HG02884 (cell line): ENCODE results near the gene SIGLEC1.

Experiments used
- ATAC-seq: cut with Tn5 transposase; IDR thresholded peaks from one replicate; pipeline ENCODE4 v1.9.1; 2021; ENCODE audit warnings: mild to moderate bottlenecking, moderate library complexity; ENCODE audit not compliant: unreplicated experiment

SIGLEC1 gene

GRCh38 chr20:3712279-3712873 lies at the start of gene SIGLEC1:
Gene SIGLEC1 (minus strand): TSS chr20:3712600. CDS start chr20:3707128, 5,472 bp downstream.
- no peak for ATAC-seq

DNA sequence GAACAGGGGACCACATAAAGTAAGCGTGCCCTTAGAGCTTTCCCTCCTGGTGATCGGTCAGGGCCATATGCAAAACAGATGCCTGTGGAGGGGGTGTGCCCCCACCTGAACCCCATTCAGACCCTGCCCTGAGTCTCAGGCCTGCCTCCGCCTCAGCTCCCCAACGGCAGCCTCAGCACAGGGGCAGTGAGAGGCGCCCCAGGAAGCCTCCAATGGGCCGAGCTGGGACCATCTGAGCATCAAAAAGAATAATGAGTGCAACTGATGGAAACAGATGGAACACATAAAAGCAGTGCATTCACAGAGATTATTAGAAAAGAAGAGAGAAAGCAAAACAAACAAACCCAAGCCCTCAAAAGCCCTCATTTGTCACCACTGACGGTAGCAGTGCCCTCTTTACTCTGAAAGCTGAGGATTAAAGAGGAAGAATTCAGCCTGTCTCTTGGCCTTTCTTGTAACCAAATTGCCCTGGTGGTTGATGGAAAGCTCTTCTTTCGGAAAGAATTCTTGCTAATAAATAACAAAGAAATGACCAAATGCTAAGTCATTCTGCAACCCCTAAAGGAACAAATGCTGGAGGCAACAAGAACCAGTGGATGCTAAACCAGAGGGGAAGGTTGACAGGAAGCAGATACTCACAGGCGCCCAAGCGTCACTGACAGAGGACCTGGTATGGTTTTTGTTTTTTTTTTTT lies 48.4 kb upstream of the SIGLEC1 start:
- no peak for ATAC-seq

DNA sequence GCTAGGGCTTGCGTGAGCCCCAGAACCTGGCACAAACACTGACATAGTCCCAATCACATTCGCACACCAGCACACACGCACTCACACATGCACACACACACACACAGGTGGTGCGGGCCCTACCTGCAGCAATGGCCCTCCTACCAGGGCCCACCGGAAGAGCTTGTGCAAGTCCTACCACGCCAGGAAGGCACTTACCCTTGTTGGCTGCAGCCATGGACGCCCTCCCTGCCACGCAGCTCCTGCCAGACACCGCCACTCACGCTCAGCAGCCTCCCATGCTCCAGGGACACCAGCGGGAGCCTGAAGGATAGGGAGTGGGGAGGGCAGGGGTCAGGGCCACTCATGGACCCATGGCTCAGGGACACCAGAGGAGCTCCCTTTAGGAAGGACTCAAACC lies 47.5 kb upstream of the SIGLEC1 start:
- ATAC-seq = no peak

DNA sequence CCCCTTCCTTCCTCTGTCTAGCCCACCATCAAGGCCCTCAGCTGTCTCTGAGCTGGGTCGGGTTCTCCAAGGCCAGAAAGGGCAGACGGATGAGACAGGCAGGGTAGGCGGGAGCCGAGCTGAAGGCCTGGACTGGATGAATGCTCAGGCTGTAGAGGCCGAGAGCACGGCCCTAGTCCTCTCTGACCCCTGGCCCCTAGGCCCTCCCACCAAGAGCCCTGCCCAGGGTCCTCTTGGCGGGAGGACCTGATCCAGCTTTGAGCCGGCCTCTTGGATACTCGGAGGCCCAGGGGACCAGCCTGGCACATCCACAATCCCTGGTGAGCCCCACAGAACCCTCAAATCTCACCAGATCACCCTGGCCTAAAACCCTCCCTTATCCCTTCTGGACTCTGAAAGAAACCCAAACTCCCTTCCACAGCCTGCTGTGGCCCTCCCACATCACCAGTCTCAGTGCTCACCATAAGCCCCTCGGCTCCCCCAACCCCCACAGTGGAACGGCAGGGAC lies 47.0 kb upstream of the SIGLEC1 start:
- no peak for ATAC-seq

DNA sequence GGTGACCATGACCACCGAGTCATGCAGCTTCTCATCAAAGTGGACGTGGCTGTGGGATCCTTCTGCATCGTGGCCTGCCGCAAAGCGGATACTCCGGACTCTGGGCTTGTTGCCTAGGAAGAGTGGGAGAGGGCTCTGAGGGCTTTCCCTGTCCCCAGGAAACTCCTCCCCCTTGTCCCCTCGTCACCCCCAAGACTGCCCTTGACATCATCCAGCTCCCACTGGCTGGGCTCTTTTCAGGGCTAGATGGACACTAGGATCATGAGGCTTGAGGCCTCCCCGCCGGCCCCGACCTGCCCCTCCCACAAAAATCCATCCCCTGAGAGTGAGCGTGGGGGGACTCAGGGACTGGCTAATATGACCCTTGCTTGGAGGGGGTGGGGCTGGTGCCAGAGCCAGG lies 46.2 kb upstream of the SIGLEC1 start:
- no peak for ATAC-seq

- no peak for ATAC-seq
Observed at GRCh38 chr20:3757268-3757667, 44.9 kb upstream of the SIGLEC1 start.

DNA sequence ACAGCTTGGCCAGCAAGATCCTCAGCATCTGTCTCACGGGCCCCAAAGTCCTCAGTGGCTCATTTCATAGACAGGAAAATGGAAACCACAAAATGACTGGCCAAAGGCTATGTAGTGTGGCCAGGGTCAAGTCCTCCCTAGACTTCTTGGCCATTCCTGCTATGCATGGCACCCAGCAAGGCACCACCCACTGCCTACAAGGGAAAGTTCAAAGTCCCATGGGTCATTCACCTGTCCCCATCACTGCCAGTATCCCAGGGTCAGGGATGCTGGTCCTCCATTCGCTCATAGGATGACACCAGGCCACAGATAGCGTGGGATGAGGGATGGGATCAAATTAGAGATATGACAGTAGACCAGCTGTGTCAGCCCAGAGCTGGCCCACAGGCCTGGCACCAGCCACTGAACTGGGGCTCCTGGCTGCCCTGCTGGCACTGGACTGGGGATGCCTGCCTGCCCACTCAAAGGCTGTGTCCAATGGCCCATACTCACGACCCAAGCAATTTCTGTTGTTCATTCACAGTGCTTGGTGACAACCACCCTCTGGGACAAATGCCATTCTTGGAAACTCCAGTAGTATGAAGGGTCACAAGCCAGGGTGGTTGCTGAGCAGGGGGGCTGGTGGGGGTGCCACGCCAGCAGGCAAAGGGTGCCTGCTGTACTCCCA lies 43.5 kb upstream of the SIGLEC1 start:
- ATAC-seq = no peak

GRCh38 chr20:3755269-3755668 lies 42.9 kb upstream of the SIGLEC1 start:
- ATAC-seq = no peak

DNA sequence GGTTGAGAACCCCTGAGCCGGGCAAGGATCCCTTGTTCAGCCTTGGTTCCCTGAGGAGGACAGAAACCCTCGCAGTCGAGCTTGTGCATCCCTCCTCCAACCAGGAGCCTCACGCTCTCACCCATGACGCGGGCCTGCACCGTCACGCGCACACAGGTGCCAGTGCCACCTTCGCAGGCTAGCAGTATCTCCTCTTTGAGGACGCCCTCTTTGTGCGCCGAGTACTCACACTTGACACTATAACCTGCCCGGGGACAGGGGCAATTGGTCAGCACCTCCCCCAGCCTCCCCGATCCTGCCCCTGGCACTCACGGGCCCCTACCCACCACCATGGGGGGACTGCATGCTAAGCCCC lies 41.9 kb upstream of the SIGLEC1 start:
- no peak for ATAC-seq

DNA sequence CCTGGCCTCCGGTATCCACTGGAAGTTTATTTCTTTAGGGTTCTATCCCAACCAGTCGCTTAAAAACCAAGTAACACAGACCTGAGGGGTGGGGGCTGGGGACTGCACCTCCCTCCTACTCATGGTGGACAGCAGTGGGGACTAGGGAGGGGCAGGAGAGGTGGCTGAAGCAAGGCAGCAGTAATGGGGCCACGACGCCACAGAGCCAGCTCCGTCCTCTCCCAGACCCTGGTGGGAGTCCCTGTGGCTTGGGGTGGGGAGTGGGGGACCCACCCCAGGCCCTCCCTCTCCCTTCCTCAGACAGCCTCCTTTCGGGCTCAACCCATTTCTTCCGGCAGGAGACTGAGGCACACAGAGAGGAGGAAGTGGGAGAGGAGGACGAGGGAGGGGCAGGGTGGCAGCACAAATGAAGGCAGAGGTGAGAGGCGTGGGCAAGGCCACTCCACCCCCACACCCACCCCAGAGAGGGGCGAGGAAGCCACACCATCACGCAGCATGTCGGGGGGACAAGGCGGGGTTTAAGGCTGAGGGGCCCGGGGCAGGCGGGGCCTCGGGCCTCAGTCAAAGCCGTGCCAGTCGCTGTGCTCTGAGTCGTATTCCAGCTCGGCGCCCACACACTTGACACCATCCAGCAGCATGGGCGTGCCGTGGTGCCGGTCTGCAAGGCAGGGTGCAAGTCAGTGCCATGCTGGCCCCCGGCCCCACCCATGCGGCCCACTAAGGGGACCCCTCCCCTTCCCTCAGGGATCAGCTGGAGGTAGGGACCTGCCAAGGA lies 41.3 kb upstream of the SIGLEC1 start:
- no peak for ATAC-seq

GRCh38 chr20:3753098-3753497 lies 40.7 kb upstream of the SIGLEC1 start:
- ATAC-seq = no peak

- no peak for ATAC-seq
Observed at GRCh38 chr20:3752386-3752759, 40.0 kb upstream of the SIGLEC1 start.

DNA sequence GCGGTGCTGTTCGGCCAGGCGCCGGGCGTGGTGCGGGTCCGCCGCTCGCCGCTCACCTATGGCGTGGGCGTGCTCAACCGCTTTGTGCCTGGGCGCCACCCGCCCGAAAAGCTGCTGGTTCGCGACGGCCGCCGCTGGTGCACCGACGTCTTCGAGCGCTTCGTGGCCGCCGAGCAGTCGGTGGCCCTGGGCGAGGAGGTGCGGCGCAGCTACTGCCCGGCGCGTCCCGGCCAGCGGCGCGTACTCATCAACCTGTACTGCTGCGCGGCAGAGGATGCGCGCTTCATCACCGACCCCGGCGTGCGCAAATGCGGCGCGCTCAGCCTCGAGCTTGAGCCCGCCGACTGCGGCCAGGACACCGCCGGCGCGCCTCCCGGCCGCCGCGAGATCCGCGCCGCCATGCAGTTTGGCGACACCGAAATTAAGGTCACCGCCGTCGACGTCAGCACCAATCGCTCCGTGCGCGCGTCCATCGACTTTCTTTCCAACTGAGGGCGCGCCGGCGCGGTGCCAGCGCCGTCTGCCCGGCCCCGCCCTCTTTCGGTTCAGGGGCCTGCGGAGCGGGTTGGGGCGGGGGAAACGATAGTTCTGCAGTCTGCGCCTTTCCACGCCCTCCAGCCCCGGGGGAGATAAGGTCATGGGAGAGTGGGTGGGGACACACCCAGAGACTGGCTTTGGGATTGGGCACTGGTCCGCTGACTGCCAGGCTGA lies 39.4 kb upstream of the SIGLEC1 start:
- ATAC-seq = no peak

DNA sequence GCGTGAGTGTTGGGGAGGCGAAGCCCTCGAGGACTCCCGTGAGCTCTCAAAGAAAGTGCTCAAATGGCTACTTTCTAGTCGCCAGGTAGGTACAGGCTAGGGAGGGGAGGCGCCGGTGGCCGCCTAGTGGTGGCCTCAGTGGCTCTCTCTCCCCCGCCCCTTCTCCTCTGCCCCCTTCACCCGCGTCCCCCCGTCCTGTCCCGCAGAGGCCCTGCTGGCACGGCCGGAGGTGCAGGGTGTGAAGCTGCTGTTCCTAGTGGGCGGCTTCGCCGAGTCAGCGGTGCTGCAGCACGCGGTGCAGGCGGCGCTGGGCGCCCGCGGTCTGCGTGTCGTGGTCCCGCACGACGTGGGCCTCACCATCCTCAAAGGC lies 38.9 kb upstream of the SIGLEC1 start:
- ATAC-seq = no peak

- no peak for ATAC-seq
Observed at GRCh38 chr20:3749689-3750531, 37.5 kb upstream of the SIGLEC1 start.

DNA sequence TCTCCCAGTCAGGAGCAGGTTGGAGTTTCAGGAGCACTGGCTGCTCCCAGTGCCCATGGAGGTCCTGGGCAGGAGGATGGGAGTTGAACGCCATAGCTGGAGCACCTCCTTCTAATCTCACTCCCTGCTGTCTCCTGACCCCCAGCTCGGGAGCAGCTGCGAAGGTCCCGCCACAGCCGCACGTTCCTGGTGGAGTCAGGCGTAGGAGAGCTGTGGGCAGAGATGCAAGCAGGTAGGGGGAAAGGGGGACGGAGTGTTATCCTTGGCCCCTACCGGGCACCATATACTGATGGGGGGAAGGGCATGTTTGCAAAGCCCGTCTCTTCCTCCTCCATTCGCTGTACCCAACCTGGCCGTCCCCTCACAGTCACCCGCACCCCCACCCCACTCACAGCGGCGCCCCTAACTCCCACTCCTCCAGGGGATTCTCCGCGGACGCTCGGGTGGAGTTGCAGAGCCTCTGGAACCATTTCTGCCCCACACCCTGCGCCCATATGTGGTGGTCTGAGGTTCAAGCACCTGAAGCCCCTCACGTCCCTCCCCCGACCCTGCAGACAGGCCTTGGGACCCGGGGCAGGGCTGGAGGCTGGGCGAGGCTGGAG lies 36.8 kb upstream of the SIGLEC1 start:
- no peak for ATAC-seq

GRCh38 chr20:3748073-3748472 lies 35.7 kb upstream of the SIGLEC1 start:
- no peak for ATAC-seq

DNA sequence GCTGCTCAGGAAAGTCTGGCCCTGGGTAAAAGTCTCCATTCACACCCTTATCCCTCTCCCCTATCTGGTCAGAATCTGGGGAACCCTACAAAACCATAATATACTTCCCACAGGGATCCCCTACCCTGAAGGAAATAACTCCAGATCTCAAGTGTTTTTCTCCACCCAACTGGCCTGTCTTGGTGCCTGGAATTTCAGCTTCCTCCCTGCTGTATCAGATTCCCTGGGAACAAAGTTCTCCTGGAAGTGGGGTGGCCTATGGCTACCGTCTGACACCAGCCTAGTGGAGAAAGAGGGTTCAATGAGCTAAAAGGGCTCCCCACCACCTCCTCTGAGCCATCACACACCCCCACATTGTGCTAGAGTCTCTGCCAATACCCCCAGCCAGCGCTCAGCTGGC lies 35.1 kb upstream of the SIGLEC1 start:
- ATAC-seq = no peak

DNA sequence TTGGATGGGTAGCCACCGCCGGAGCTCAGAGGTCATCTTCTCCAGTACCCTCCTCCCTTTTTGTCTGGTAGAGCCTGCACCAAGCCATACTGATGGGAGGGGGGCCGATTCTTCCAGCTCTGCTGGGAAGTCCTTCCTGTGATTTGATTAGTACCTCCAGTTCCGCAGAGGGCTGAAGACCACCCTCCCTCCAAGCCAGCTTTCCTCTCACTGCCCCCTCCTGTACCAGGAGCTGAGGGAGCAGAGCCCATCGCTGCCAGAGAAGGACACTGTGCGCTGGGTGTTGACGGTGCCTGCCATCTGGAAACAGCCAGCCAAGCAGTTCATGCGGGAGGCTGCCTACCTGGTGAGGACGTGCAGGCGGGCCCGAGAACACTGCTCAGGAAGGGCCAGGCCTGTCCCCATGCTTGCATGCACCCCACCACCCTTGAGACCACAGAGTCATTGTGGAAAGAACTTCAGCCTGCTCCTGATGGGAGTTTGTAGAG lies 33.3 kb upstream of the SIGLEC1 start:
- no peak for ATAC-seq
